Panc1 (cell line): ENCODE data around the gene ADAMTSL3. TPM values are rescaled to one million over a fixed set of nuclear protein-coding genes. Genes with fewer than 3 reads are reported as not detected.

Experiments used
- ATAC-seq: fragments of 200-7000 bp; cut with Tn5 transposase; 2 replicates; pipeline ENCODE4 v1.9.1; 2020; ENCODE audit warnings: mild to moderate bottlenecking, moderate library complexity
- BruUV-seq: library from RNA; stranded (reverse); fragments of 400-500 nt; replicated peaks from 2 replicates; lab custom pipeline; 2021; lab: Mats Ljungman, UMichigan
- CTCF ChIA-PET: fragments of 300-600 bp; sonication (Branson Sonifier 250); formaldehyde crosslinking; loops from one replicate; lab custom pipeline; 2022; ENCODE audit warnings: antibody characterized with exemption; lab: Charles Lee
- POLR2A ChIA-PET: fragments of 300-600 bp; sonication (Branson Sonifier 250); formaldehyde crosslinking; loops from one replicate; lab custom pipeline; 2022; ENCODE audit warnings: antibody characterized with exemption; lab: Charles Lee
- DNase-seq: peaks from one replicate; pipeline ENCODE4 v3.0.0-alpha.2; 2010; ENCODE audit warnings: low read depth, low spot score
- H3K27ac ChIP-seq: 2 replicates; pipeline ENCODE4 v1.5.1; 2011; ENCODE audit warnings: mild to moderate bottlenecking, low read length, inconsistent platforms
- H3K27me3 ChIP-seq: fragments of 200-500 bp; sonication (Bioruptor generic); 2 replicates; pipeline ENCODE4 v1.6.0; 2014; ENCODE audit warnings: low read length, inconsistent platforms; ENCODE audit not compliant: control insufficient read depth, insufficient read depth
- H3K36me3 ChIP-seq: fragments of 200-500 bp; sonication (Bioruptor generic); 2 replicates; pipeline ENCODE4 v1.5.1; 2014; ENCODE audit warnings: inconsistent platforms, mild to moderate bottlenecking, low read length, moderate library complexity; ENCODE audit not compliant: control insufficient read depth, insufficient read depth
- H3K4me1 ChIP-seq: 2 replicates; pipeline ENCODE4 v1.5.1; 2011; ENCODE audit warnings: inconsistent platforms, mild to moderate bottlenecking, low read length, moderate library complexity; ENCODE audit not compliant: control insufficient read depth, insufficient read depth
- H3K4me3 ChIP-seq, 2 experiments: 2 replicates each; pipeline ENCODE4 v1.5.1; 2011 to 2012; ENCODE audit warnings: low read depth in 2 of 2, low read length in 2 of 2, mild to moderate bottlenecking in 2 of 2, inconsistent platforms in 1 of 2, moderate library complexity in 1 of 2
- H3K9me3 ChIP-seq: fragments of 200-500 bp; sonication (Bioruptor generic); 2 replicates; pipeline ENCODE4 v1.5.1; 2014; ENCODE audit warnings: low read depth, mild to moderate bottlenecking, inconsistent platforms, low read length, moderate library complexity; ENCODE audit not compliant: control insufficient read depth, insufficient read depth
- POLR2AphosphoS5 ChIP-seq: IDR thresholded peaks from 2 replicates; pipeline ENCODE4 v1.6.1; 2012; ENCODE audit warnings: mild to moderate bottlenecking, low read depth, low read length, moderate library complexity
- SIN3A ChIP-seq: IDR thresholded peaks from 2 replicates; pipeline ENCODE4 v1.6.1; 2012; ENCODE audit warnings: low read depth, mild to moderate bottlenecking, low read length, moderate library complexity, borderline replicate concordance; ENCODE audit not compliant: insufficient read depth
- TCF7L2 ChIP-seq: IDR thresholded peaks from 2 replicates; pipeline ENCODE4 v1.6.1; 2011; ENCODE audit warnings: mild to moderate bottlenecking, low read depth, low read length, inconsistent platforms
- in situ Hi-C: cut with HindIII; loops from 2 replicates; pipeline ENCODE4 v1.10.0; 2016; ENCODE audit warnings: low sequenced_read_pairs, low pct_unique_long_range_greater_than_20kb
- intact Hi-C: fragments of 100-400 bp; cut with micrococcal nuclease; formaldehyde crosslinking; loops from one replicate; pipeline ENCODE4 v1.10.0; 2022; ENCODE audit not compliant: unreplicated experiment
- total RNA-seq: library from RNA; stranded (reverse); gene quantifications from one replicate; pipeline ENCODE4 v1.2.1, GENCODE V29; 2021; ENCODE audit not compliant: unreplicated experiment
- TF ChIP-seq, protein P1 (sequence below): fragments of 450-650 bp; IDR thresholded peaks from 2 replicates; pipeline ENCODE4 v1.5.1; 2017; ENCODE audit warnings: mild to moderate bottlenecking
- TF ChIP-seq, protein P2 (sequence below), 2 experiments: IDR thresholded peaks; 2 replicates each; pipeline ENCODE4 v1.6.1; 2011 to 2012; ENCODE audit warnings: low read depth in 2 of 2, control low read depth in 1 of 2, low read length in 1 of 2, mild to moderate bottlenecking in 1 of 2, moderate library complexity in 1 of 2; ENCODE audit not compliant: insufficient read depth in 1 of 2

The ADAMTSL3 gene
- total RNA-seq, 1 experiment from 2014 or later = not detected

DNA sequence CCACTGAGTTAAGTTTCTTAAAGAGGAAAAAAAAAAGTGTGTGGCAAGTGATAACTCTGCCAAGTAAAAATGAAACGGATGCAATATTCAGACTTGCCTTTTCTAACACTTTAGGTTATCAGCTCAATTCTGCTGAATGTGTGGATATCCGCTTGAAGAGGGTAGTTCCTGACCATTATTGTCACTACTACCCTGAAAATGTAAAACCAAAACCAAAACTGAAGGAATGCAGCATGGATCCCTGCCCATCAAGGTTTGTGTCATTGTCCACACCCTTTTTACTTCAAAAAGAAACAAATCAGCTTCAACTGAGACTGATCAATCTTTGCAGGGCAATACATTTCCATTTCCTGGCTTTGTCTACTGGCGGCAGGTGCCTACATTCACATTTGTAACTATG, 236.1 kb downstream of the ADAMTSL3 start:
- Histone ChIP-seq H3K4me1 (no peaks in the 10 kb centered on the region), H3K27me3 (no peaks in the 10 kb centered on the region; the same call in 1 of the 2 replicates), H3K4me3 (no peak overlapping the region), H3K27ac (no peak overlapping the region), H3K9me3 (no peaks in the 10 kb centered on the region), H3K36me3 (no peaks in the 10 kb centered on the region)
- in situ Hi-C loops (no loop called here), intact Hi-C loops (no loop called here)
- TF ChIP-seq SIN3A (no peak), TCF7L2 (no peak), POLR2AphosphoS5 (no peak)
- TF ChIP-seq, protein P1, sequence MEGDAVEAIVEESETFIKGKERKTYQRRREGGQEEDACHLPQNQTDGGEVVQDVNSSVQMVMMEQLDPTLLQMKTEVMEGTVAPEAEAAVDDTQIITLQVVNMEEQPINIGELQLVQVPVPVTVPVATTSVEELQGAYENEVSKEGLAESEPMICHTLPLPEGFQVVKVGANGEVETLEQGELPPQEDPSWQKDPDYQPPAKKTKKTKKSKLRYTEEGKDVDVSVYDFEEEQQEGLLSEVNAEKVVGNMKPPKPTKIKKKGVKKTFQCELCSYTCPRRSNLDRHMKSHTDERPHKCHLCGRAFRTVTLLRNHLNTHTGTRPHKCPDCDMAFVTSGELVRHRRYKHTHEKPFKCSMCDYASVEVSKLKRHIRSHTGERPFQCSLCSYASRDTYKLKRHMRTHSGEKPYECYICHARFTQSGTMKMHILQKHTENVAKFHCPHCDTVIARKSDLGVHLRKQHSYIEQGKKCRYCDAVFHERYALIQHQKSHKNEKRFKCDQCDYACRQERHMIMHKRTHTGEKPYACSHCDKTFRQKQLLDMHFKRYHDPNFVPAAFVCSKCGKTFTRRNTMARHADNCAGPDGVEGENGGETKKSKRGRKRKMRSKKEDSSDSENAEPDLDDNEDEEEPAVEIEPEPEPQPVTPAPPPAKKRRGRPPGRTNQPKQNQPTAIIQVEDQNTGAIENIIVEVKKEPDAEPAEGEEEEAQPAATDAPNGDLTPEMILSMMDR = no peak
- TF ChIP-seq, protein P2, sequence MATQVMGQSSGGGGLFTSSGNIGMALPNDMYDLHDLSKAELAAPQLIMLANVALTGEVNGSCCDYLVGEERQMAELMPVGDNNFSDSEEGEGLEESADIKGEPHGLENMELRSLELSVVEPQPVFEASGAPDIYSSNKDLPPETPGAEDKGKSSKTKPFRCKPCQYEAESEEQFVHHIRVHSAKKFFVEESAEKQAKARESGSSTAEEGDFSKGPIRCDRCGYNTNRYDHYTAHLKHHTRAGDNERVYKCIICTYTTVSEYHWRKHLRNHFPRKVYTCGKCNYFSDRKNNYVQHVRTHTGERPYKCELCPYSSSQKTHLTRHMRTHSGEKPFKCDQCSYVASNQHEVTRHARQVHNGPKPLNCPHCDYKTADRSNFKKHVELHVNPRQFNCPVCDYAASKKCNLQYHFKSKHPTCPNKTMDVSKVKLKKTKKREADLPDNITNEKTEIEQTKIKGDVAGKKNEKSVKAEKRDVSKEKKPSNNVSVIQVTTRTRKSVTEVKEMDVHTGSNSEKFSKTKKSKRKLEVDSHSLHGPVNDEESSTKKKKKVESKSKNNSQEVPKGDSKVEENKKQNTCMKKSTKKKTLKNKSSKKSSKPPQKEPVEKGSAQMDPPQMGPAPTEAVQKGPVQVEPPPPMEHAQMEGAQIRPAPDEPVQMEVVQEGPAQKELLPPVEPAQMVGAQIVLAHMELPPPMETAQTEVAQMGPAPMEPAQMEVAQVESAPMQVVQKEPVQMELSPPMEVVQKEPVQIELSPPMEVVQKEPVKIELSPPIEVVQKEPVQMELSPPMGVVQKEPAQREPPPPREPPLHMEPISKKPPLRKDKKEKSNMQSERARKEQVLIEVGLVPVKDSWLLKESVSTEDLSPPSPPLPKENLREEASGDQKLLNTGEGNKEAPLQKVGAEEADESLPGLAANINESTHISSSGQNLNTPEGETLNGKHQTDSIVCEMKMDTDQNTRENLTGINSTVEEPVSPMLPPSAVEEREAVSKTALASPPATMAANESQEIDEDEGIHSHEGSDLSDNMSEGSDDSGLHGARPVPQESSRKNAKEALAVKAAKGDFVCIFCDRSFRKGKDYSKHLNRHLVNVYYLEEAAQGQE (IDR thresholded peaks at IDR 0.05; ENCODE audit: insufficient read depth in 1 of 2, low read depth in 2 of 2, low read length in 1 of 2) = no peak
- CTCF ChIA-PET = no interaction called here
- POLR2A ChIA-PET = no interaction called here
- no peak for DNase-seq
- no TSS peak for BruUV-seq
- ATAC-seq = no peak

DNA sequence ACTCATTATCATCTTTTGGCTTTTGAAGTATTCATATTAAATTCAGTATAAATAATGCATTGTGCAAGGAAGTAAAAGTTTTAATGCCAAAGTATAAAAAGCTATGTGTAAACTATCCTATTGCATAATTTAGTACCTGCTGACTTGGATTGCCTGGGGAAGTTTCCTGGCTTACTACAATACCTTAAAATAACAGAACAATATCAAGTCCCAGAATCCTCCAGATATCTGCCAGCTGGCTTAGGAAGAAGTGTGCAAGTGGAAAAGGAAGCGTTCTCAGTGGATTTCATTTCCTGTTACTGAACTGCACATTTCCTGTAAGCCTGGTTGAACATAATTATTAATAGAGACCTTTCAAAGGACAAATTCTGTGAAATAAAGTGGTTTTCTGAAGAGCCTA, 236.7 kb downstream of the ADAMTSL3 start:
- no TSS peak for BruUV-seq
- CTCF ChIA-PET = no interaction called here

More for the DNA sequence above, 236.7 kb downstream of the ADAMTSL3 start:
- in situ Hi-C loops (no loop called here), intact Hi-C loops (no loop called here)
- POLR2A ChIA-PET = no interaction called here
- H3K27me3 ChIP-seq = no peaks in the 10 kb centered on the region; the same call in 1 of the 2 replicates
- no peaks in the 10 kb centered on the region for H3K9me3 ChIP-seq
- no peaks in the 10 kb centered on the region for H3K36me3 ChIP-seq
- H3K4me1 ChIP-seq = no peaks in the 10 kb centered on the region
- ATAC-seq (no peak), DNase-seq (no peak)
- no peak overlapping the region for H3K27ac ChIP-seq
- TF ChIP-seq, protein P1 = no peak
- TF ChIP-seq TCF7L2 (no peak), SIN3A (no peak), POLR2AphosphoS5 (no peak)
- TF ChIP-seq, protein P2 (IDR thresholded peaks at IDR 0.05; ENCODE audit: insufficient read depth in 1 of 2, low read depth in 2 of 2, low read length in 1 of 2) = no peak
- H3K4me3 ChIP-seq = no peak overlapping the region
